DMS153 treated with DMSO at 0.1 percent for 48 hours (cell line): ENCODE results near the gene MXRA7.
"Not testable (repeated sequence)": the region's sequence is repeated elsewhere in the genome, so short reads cannot be mapped to it uniquely, and the experiment has no call there.

ENCODE experiments used
- DNase-seq: peaks from one replicate; lab custom pipeline; 2025; ENCODE audit not compliant: unreplicated experiment; lab: John Stamatoyannopoulos, UW

Gene MXRA7

GRCh38 chr17:76735586-76736348 lies 25.0 kb upstream of the MXRA7 start:
- no peak for DNase-seq

- no peak for DNase-seq
These were observed 24.2 kb upstream of the MXRA7 start for GRCh38 chr17:76735006-76735405.

GRCh38 chr17:76734080-76734840 lies 23.5 kb upstream of the MXRA7 start:
- DNase-seq = no peak

- no peak for DNase-seq
These were observed 22.8 kb upstream of the MXRA7 start for GRCh38 chr17:76733618-76733957.

GRCh38 chr17:76732734-76733617 lies 22.2 kb upstream of the MXRA7 start:
- no peak for DNase-seq

GRCh38 chr17:76731800-76732733 lies 21.3 kb upstream of the MXRA7 start:
- not testable (repeated sequence) for DNase-seq

GRCh38 chr17:76727745-76728456 lies 17.1 kb upstream of the MXRA7 start:
- DNase-seq = no peak

- no peak for DNase-seq
These were observed 16.3 kb upstream of the MXRA7 start, which contains the start of gene METTL23 for GRCh38 chr17:76726776-76727718. METTL23 (plus strand) TSS chr17:76726839; CDS start chr17:76729711, 2,872 bp downstream.

- peak; percentile 97 for DNase-seq
These were observed 15.5 kb upstream of the MXRA7 start, which contains the start of gene JMJD6 for GRCh38 chr17:76726231-76726775. JMJD6 (minus strand) TSS chr17:76726606; CDS start chr17:76726475, 131 bp downstream.

GRCh38 chr17:76725580-76726230 lies 14.9 kb upstream of the MXRA7 start:
- no peak for DNase-seq

GRCh38 chr17:76723812-76724211 lies 13.0 kb upstream of the MXRA7 start:
- no peak for DNase-seq

GRCh38 chr17:76722977-76723376 lies 12.2 kb upstream of the MXRA7 start:
- not testable (repeated sequence) for DNase-seq

- no peak for DNase-seq
These were observed 11.5 kb upstream of the MXRA7 start for GRCh38 chr17:76722279-76722678.

- no peak for DNase-seq
These were observed 10.7 kb upstream of the MXRA7 start for GRCh38 chr17:76721463-76721862.

GRCh38 chr17:76720941-76721340 lies 10.2 kb upstream of the MXRA7 start:
- no peak for DNase-seq

- no peak for DNase-seq
These were observed 9.4 kb upstream of the MXRA7 start for GRCh38 chr17:76720211-76720610.

GRCh38 chr17:76718516-76718915 lies 7.8 kb upstream of the MXRA7 start:
- DNase-seq = no peak

- DNase-seq = no peak
These were observed 6.1 kb upstream of the MXRA7 start for GRCh38 chr17:76716839-76717215.
